Inferior parietal cortex (tissue), 1 donor: ENCODE data around the gene BTBD1.

Experiments
- DNase-seq: peaks from one replicate; pipeline ENCODE4 v3.0.0-alpha.2; 2016; ENCODE audit errors: extremely low spot score

BTBD1 gene

DNA sequence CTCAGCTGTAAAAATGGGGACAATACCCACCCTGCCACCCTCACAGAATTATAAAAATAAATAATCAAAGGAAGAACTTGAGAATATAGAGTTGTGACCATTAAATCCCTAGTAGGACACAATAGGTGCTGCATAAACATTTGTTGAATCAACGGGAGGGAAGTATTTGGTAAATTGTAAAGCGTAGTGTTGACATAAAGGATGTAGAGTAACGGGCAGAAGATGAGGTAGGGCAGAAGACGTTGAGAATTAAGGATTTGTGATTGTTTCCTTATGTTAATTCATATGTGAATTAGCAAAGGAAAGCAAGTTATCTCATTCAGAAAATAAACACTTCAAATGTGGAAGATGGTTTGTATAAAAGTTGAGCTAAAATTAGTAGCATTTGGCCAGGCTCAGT lies 73.9 kb downstream of the BTBD1 start:
- no peak for DNase-seq

DNA sequence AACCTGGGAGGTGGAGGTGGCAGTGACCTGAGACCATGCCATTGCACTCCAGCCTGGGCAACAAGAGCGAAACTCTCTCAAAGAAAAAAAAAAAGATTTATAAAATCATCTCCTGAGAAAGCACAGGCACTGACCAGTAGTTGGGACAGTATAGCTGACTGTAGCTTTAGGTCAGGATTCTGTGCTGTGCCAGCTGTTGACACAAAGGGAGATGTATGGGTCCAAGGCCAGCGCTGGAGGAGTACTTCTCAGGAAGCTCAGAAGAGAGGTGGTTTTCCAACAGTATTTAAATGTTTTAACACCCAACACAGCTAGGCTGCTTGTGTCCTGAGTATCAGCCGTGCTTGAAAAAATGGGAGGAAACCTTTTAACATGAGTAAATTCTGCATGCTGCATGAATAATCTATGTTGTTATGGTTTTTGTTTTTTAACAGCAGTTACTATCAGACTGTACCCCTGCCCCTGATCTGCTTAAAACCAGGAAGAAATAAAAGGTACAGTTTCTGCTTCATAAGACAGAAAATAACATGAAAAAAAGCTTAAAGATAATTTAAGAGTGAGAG lies 74.5 kb downstream of the BTBD1 start:
- no peak for DNase-seq

DNA sequence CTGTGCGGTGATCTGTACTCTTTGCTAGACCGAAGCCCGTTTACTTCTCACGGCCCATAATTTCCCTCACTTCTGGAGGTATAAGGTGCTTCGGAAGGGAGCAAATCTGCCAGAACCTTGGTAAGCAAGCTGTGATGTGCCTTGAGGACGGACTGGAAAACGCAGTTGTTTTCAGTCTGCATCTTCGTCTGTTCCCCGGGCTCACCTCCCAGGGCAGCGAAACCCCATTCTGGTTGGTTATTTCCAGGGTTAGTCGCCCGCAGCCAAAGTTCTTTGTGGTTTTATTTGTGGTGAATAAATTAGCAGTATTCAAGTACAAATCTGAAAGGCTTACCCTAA lies 80.6 kb downstream of the BTBD1 start:
- no peak for DNase-seq

DNA sequence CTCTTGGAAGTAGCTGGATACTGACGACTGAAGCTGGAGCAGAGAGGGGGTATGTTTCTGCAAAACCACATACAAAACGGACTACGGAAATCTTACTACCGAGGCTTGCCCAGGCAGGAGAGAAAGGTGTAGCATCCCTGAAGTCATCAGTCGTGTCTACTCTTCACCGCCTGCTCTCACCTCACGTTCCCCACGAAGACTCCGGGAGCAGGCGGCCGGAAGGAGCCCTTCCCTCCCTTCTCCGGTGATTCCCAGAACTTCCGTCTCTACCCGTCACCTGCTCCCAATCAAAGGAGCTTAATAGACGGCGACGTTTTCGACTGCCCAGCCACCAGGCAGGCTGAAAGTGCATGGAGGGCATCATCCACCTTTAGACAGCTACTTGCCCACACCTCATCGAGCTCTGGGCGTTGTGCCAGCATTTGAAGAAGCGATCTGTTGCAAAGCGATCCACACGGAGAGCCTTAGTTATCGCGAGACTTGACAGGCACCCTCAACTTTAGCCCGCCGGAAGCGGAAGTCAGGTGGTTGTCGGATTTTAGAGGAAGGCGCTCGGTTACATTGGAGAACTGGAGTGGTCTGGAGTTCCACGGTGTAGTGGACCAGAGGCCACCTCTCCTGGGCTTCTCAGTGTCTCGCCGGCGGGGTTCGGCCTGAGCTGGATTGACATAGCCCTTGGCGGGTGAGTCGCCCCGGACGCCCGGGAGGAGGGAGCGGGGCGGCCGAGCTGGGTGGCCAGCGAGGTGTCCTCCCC lies 81.2 kb downstream of the BTBD1 start, which contains the start of gene RAMAC:
Gene RAMAC, plus strand, starts transcription at position 523 of the 754 bp plus-strand sequence. CDS start 2,809 bp downstream, outside the sequence.
- peak; percentile 98 for DNase-seq

DNA sequence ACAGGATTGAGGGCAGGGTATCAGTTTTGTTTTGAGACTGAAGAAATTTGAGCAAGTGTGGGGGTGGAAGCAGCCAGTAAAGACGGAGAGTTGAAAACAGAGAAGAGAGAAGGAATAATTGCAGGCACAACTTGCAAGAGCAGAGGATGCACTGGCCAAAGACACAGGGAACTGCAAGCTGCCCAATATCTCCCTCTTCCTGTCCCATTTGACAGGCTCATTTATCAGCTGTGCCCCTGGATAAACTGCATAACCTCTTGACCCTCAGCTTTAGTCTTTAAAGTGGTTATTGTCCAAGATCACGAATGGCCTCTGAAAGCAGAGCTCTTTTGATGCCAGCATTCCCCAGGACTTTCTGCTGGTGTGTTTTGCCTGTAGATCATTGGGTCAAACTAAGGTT lies 86.1 kb downstream of the BTBD1 start:
- DNase-seq: no peak

DNA sequence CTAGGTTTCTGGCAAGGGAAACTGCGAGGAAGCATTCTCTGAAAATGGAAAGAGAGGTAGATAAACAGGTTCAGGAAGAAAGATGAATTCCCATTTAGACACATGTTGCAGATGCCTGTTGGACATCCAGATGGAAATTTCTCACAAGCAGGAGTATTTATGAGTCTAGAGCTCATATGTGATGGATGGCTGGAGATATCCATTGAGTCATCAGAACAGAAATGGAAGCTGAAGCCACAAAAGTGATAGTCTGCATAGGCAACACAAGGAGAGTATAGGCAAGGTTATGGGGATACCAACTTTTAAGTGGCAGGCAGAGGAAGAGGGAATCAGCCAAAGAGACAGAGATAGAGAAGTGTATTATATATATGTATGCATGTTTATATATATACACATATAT lies 87.3 kb downstream of the BTBD1 start:
- no peak for DNase-seq

DNA sequence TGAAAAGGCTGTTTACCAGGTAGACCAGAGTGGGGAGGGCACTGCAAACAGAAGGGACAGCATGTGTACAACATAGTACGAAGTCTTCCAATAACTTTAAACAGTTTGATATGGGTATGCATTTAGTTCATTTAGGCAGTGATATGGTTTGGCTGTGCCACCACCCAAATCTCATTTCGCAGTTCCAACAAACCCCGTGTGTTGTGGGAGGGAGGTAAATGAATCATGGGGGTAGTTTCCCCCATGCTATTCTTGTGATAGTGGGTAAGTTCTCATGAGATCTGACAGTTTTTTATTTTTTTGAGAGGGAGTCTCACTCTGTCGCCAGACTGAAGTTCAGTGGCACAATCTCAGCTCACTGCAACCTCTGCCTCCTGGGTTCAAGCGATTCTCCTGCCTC lies 88.6 kb downstream of the BTBD1 start:
- no peak for DNase-seq

DNA sequence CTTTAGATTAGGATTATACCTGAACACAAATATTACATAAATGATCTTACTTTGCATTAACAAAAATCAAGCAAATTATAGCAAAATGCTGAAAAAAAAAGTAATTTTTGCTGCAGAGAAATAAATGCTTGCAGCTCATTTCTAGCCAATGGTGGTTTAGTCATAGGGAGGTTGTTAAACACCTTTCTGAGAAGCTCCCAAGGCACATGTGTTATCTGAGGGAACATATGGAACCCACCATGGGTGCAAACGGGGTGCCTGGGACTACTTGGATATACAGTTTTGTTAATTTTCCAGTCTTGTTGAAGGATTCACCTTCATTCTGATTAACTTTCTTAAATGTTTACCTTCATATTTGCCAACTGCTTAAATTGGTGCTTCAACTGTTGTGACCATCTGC lies 90.0 kb downstream of the BTBD1 start:
- no peak for DNase-seq

DNA sequence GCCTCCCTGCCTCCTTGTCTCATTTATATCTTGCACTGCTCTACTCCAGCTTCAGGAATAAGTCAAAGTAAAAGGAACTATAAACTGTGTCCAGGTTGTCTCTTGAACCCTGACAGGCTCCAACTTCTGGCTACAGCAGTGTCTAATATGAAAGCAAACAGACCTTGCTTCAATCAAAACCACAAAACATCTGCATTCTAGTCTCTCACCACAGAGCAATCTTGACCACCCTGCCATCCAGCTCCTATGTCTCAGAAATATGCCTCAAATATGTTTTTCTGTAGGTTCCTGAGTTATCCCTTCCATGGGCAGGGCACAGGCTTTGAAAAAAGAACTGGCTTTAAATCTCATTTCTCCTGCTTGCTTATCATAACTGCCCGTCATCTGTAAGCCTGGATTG lies 94.1 kb downstream of the BTBD1 start:
- no peak for DNase-seq

DNA sequence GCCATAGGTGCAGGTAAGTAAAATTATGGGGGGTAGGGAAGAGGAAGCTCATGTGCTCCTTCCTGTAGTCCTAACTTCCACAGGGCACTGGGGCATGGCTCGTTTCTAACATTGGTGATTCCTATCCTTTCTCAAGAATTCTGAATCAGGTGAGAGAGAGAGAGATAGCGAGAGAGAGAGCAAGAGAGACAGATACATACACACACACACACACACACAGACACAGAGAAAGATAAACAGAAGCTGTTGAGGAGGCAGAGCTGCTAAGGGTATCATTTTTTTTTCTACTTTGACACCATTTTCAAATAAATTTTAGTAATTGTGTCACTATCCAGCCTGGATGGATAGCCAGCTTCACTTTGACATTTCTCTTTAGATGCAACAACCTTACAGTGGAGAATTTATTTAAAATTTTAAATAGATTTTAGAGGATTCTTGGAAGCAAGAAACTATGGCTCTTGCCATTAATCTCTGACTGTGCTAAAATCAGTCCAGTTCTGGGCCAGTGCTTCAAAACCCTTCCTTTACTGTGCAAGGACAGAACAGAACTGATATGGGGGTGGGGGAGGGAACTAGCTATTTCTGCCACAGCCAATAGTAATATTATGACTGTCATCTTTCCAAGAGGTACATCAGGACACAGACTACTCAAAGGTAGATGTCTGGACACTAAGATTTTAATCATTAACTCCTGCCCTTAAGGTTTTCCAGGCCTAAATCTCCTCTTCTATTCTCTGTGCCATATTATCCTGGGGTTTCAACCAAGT lies 95.7 kb downstream of the BTBD1 start:
- no peak for DNase-seq

DNA sequence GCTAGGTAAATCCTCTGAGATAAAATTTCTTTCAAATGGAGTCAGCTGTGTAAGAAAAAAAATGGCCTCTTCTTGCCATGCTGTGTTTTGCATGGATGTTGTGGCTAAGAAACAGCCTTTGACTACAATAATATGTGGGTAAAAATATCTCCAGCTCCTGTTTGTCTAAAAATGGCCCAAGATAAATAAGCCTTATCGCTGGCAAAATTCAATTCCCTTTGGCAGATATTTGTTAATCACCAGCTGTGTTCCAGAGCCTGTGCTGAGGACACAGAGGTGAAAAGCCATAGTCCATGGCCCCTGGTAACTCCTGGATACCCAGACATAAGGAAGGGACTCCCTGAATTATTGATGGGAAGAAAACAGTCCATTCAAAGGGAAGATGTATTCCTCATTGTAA lies 96.4 kb downstream of the BTBD1 start:
- no peak for DNase-seq

DNA sequence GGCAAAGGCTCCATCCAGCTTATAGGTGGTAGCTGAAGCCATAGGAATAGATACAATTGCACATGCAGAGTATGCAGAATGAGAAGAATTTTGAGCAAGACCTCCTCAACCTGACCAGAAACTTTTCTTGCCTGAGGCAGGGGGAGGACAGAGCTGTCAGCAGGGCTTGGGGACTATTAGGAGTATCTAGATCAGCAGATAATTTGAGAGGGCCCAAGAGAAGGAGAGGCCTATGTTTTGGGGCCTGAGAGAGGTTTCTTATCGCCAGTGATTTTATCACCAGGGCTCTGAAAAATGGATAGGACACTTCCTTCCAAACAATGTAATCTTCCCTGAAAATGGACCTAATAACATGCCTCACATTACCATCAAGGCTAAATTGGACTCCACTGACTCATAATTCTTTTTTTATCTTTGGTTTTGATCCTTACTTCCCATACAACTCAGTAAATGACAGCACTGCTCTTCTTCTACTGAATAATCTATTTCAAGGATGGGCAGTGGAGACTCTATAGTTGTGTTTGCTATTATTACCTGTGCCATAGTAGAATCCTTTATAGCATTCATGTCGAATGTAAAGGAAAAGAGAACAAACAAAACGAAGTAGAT lies 96.9 kb downstream of the BTBD1 start:
- DNase-seq: no peak

DNA sequence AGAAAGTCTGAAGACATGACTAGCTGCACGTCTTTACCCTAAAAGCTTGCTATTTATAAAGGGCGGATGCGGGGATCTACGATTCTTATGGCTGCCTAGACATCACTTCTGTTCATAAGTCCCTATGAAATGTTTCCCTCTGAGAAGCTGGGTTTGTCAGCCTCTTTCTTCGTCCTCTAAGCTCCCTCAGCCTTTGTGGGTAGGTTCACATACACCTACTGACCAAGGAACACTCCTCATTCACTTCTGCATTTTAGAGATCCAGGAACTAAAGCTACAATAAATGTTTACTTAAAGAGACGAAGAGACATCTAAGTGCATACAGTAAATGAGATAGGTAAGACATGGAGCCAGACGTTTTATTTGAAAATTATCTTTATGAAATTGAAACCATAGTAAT lies 97.7 kb downstream of the BTBD1 start:
- DNase-seq: no peak

DNA sequence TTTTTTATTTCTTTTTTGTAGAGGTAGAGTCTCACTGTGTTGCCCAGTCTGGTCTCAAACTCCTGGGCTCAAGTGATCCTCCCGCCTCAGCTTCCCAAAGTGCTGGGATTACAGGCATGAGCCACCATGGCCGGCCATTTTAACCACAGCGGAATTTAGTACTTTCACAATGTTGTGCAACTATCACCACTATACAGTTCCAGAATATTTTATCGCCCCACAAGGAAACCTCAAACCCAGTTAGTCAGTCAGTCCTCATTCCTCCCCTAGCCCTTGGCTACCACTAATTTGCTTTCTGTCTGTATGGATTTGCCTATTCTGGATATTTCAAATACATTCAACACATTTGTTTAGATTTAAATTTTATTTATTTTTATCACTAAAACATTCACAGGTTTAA lies 99.0 kb downstream of the BTBD1 start:
- no peak for DNase-seq

DNA sequence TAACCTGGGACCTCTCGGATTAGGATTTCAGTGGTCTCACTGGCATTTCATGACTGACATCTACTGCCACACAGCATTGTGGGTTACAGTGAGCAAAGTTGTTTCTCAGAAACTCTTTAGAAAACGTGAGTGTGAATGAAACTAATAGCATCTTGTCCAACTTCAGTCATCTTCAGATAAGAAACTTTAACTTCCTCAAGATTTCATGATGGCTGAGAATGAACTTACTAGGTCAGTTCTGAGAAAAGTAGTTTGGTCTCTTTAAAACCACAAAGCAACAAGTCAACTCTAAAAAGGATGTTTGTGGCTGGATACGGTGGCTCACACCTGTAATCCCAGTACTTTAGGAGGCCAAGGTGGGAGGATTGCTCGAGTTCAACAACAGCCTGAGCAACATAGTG lies 100.4 kb downstream of the BTBD1 start:
- DNase-seq: no peak
